WTC11 (cell line): ENCODE data around the gene SMOC2.

Experiments
- CREB1 ChIP-seq: sonication (generic); formaldehyde crosslinking; IDR thresholded peaks from 2 replicates; pipeline ENCODE4 v1.8.0; 2023; ENCODE audit warnings: mild to moderate bottlenecking, missing genetic modification reagents
- MLX ChIP-seq: sonication (generic); formaldehyde crosslinking; IDR thresholded peaks from 2 replicates; pipeline ENCODE4 v1.8.1; 2023; ENCODE audit warnings: mild to moderate bottlenecking, missing genetic modification reagents, moderate library complexity
- NR2C2 ChIP-seq: sonication (generic); formaldehyde crosslinking; IDR thresholded peaks from 2 replicates; pipeline ENCODE4 v1.8.0; 2022; ENCODE audit warnings: mild to moderate bottlenecking, missing genetic modification reagents
- NR3C1 ChIP-seq: sonication (generic); formaldehyde crosslinking; conservative IDR thresholded peaks from 2 replicates; pipeline ENCODE4 v1.8.1; 2023; ENCODE audit warnings: low read depth, mild to moderate bottlenecking, missing genetic modification reagents
- SP1 ChIP-seq: sonication (generic); formaldehyde crosslinking; conservative IDR thresholded peaks from 2 replicates; pipeline ENCODE4 v1.8.1; 2022; ENCODE audit warnings: missing genetic modification reagents
- ZMAT4 ChIP-seq: fragments of 250-450 bp; sonication (Bioruptor Pico); IDR thresholded peaks from 2 replicates; pipeline ENCODE4 v1.9.0; 2021; ENCODE audit warnings: mild to moderate bottlenecking
- ZNF138 ChIP-seq: sonication (generic); formaldehyde crosslinking; conservative IDR thresholded peaks from 2 replicates; pipeline ENCODE4 v1.8.1; 2022; ENCODE audit warnings: mild to moderate bottlenecking, moderate library complexity, missing genetic modification reagents
- ZNF219 ChIP-seq: sonication (generic); formaldehyde crosslinking; IDR thresholded peaks from 2 replicates; pipeline ENCODE4 v1.8.0; 2023; ENCODE audit warnings: missing genetic modification reagents, mild to moderate bottlenecking, borderline replicate concordance
- ZNF263 ChIP-seq: sonication (generic); formaldehyde crosslinking; IDR thresholded peaks from 2 replicates; pipeline ENCODE4 v1.8.1; 2022; ENCODE audit warnings: low read depth, mild to moderate bottlenecking, moderate library complexity, missing genetic modification reagents
- TF ChIP-seq, protein P1 (sequence below): fragments of 200-600 bp; IDR thresholded peaks from 2 replicates; pipeline ENCODE4 v1.8.0; 2022; ENCODE audit warnings: antibody characterized with exemption
- TF ChIP-seq, protein P2 (sequence below): sonication (generic); formaldehyde crosslinking; IDR thresholded peaks from 2 replicates; pipeline ENCODE4 v1.8.1; 2023; ENCODE audit warnings: mild to moderate bottlenecking, missing genetic modification reagents, moderate library complexity
- TF ChIP-seq, protein P3 (sequence below): sonication (generic); formaldehyde crosslinking; IDR thresholded peaks from 2 replicates; pipeline ENCODE4 v1.8.0; 2022; ENCODE audit warnings: mild to moderate bottlenecking, missing genetic modification reagents
- TF ChIP-seq, protein P4 (sequence below): sonication (generic); formaldehyde crosslinking; IDR thresholded peaks from 2 replicates; pipeline ENCODE4 v1.8.1; 2022; ENCODE audit warnings: mild to moderate bottlenecking, missing genetic modification reagents, moderate library complexity, borderline replicate concordance

DNA sequence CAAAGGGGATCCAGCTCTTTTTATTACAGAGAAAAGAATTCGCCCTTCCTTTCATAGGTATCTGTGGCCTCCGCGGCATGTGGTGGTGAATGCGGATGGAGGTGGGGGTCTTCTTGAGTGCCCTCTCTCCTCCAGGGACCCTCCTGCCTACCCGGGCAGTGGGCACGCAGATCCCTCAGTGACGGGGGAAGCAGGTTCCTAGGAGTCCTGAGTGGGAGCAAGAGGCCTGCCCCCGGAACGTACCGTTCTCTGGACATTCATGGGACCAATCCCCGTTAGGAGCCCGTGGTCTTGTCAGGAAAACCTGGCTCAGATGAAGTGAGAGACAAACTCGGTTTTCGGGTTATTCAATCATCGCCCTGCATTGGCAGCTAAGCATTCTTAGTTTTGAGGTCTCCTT lies 56.4 kb downstream of the SMOC2 start:
- TF ChIP-seq ZNF219 (CRISPR knock-in tag), result no peak
- TF ChIP-seq SP1 (CRISPR knock-in tag), result no peak
- TF ChIP-seq, protein P1, sequence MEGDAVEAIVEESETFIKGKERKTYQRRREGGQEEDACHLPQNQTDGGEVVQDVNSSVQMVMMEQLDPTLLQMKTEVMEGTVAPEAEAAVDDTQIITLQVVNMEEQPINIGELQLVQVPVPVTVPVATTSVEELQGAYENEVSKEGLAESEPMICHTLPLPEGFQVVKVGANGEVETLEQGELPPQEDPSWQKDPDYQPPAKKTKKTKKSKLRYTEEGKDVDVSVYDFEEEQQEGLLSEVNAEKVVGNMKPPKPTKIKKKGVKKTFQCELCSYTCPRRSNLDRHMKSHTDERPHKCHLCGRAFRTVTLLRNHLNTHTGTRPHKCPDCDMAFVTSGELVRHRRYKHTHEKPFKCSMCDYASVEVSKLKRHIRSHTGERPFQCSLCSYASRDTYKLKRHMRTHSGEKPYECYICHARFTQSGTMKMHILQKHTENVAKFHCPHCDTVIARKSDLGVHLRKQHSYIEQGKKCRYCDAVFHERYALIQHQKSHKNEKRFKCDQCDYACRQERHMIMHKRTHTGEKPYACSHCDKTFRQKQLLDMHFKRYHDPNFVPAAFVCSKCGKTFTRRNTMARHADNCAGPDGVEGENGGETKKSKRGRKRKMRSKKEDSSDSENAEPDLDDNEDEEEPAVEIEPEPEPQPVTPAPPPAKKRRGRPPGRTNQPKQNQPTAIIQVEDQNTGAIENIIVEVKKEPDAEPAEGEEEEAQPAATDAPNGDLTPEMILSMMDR, result no peak
- TF ChIP-seq, protein P2, sequence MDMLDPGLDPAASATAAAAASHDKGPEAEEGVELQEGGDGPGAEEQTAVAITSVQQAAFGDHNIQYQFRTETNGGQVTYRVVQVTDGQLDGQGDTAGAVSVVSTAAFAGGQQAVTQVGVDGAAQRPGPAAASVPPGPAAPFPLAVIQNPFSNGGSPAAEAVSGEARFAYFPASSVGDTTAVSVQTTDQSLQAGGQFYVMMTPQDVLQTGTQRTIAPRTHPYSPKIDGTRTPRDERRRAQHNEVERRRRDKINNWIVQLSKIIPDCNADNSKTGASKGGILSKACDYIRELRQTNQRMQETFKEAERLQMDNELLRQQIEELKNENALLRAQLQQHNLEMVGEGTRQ (CRISPR knock-in tag), result no peak
- no peak for TF ChIP-seq MLX
- no peak for TF ChIP-seq NR3C1 (CRISPR knock-in tag)
- no peak for TF ChIP-seq ZNF263 (CRISPR knock-in tag)
- no peak for TF ChIP-seq ZNF138
- TF ChIP-seq NR2C2 (CRISPR knock-in tag), result no peak
- TF ChIP-seq, protein P3, sequence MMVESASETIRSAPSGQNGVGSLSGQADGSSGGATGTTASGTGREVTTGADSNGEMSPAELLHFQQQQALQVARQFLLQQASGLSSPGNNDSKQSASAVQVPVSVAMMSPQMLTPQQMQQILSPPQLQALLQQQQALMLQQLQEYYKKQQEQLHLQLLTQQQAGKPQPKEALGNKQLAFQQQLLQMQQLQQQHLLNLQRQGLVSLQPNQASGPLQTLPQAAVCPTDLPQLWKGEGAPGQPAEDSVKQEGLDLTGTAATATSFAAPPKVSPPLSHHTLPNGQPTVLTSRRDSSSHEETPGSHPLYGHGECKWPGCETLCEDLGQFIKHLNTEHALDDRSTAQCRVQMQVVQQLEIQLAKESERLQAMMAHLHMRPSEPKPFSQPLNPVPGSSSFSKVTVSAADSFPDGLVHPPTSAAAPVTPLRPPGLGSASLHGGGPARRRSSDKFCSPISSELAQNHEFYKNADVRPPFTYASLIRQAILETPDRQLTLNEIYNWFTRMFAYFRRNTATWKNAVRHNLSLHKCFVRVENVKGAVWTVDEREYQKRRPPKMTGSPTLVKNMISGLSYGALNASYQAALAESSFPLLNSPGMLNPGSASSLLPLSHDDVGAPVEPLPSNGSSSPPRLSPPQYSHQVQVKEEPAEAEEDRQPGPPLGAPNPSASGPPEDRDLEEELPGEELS (CRISPR knock-in tag), result no peak
- no peak for TF ChIP-seq ZMAT4 (CRISPR knock-in tag)
- TF ChIP-seq, protein P4, sequence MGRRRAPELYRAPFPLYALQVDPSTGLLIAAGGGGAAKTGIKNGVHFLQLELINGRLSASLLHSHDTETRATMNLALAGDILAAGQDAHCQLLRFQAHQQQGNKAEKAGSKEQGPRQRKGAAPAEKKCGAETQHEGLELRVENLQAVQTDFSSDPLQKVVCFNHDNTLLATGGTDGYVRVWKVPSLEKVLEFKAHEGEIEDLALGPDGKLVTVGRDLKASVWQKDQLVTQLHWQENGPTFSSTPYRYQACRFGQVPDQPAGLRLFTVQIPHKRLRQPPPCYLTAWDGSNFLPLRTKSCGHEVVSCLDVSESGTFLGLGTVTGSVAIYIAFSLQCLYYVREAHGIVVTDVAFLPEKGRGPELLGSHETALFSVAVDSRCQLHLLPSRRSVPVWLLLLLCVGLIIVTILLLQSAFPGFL (CRISPR knock-in tag), result no peak
- TF ChIP-seq CREB1 (CRISPR knock-in tag), result no peak
